ENCODE data around the gene ARHGAP42. TPM values are rescaled to one million over a fixed set of nuclear protein-coding genes. Genes with fewer than 3 reads are reported as not detected.

The ARHGAP42 gene
- total RNA-seq, 1 experiment from 2014 or later, result 7.1 TPM

DNA sequence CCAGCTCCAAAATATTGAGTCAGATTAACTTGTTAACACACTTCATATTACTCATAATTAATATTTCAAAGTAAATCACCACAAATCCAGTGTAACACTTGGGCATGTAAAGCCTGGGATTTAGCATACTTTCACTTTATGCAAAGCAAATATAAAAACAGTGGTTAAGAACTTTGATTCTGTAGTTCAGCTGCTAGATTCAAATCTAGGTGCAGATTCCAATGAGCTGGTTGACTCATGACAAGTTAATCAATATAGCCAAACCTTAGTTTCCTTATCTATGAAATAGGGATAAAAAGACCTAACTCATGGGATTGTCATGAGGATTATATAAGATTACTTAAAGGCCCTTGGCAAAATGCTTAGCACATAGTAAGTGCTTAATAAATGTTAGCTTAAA lies 45.9 kb downstream of the ARHGAP42 start:
- in situ Hi-C loops (cut with HindIII; ENCODE audit: low pct_unique_long_range_greater_than_20kb, low sequenced_read_pairs) (no loop called here), intact Hi-C loops (cut with micrococcal nuclease; ENCODE audit: unreplicated experiment) (no loop called here)
- H3K4me3 ChIP-seq (ENCODE audit: low read depth in 2 of 2, low read length in 2 of 2), result no peak overlapping the region
- H3K27ac ChIP-seq (ENCODE audit: low read length), result no peak overlapping the region
- H3K36me3 ChIP-seq (ENCODE audit: control insufficient read depth, insufficient read depth, low read length), result no peaks in the 10 kb centered on the region
- TF ChIP-seq SIN3A (IDR thresholded peaks at IDR 0.05; ENCODE audit: borderline replicate concordance, insufficient read depth, low read depth, low read length), result no peak
- TF ChIP-seq, protein P1, sequence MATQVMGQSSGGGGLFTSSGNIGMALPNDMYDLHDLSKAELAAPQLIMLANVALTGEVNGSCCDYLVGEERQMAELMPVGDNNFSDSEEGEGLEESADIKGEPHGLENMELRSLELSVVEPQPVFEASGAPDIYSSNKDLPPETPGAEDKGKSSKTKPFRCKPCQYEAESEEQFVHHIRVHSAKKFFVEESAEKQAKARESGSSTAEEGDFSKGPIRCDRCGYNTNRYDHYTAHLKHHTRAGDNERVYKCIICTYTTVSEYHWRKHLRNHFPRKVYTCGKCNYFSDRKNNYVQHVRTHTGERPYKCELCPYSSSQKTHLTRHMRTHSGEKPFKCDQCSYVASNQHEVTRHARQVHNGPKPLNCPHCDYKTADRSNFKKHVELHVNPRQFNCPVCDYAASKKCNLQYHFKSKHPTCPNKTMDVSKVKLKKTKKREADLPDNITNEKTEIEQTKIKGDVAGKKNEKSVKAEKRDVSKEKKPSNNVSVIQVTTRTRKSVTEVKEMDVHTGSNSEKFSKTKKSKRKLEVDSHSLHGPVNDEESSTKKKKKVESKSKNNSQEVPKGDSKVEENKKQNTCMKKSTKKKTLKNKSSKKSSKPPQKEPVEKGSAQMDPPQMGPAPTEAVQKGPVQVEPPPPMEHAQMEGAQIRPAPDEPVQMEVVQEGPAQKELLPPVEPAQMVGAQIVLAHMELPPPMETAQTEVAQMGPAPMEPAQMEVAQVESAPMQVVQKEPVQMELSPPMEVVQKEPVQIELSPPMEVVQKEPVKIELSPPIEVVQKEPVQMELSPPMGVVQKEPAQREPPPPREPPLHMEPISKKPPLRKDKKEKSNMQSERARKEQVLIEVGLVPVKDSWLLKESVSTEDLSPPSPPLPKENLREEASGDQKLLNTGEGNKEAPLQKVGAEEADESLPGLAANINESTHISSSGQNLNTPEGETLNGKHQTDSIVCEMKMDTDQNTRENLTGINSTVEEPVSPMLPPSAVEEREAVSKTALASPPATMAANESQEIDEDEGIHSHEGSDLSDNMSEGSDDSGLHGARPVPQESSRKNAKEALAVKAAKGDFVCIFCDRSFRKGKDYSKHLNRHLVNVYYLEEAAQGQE (IDR thresholded peaks at IDR 0.05; ENCODE audit: insufficient read depth in 1 of 2, low read depth in 2 of 2, low read length in 1 of 2), result no peak
- no peak for TF ChIP-seq POLR2AphosphoS5 (IDR thresholded peaks at IDR 0.05; ENCODE audit: low read depth, low read length)
- TF ChIP-seq, protein P2, sequence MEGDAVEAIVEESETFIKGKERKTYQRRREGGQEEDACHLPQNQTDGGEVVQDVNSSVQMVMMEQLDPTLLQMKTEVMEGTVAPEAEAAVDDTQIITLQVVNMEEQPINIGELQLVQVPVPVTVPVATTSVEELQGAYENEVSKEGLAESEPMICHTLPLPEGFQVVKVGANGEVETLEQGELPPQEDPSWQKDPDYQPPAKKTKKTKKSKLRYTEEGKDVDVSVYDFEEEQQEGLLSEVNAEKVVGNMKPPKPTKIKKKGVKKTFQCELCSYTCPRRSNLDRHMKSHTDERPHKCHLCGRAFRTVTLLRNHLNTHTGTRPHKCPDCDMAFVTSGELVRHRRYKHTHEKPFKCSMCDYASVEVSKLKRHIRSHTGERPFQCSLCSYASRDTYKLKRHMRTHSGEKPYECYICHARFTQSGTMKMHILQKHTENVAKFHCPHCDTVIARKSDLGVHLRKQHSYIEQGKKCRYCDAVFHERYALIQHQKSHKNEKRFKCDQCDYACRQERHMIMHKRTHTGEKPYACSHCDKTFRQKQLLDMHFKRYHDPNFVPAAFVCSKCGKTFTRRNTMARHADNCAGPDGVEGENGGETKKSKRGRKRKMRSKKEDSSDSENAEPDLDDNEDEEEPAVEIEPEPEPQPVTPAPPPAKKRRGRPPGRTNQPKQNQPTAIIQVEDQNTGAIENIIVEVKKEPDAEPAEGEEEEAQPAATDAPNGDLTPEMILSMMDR (IDR thresholded peaks at IDR 0.05), result no peak
- TF ChIP-seq TCF7L2 (IDR thresholded peaks at IDR 0.05; ENCODE audit: low read depth, low read length), result no peak
- BruUV-seq (replicated peaks), result no TSS peak
- ChIA-PET POLR2A (interaction anchor here (0.6 kb wide), 1 partner anchor 1859 kb away, joined by 3 read pairs; no protein-coding TSS in a partner anchor), CTCF (no interaction called here)
- H3K27me3 ChIP-seq (ENCODE audit: control insufficient read depth, insufficient read depth, low read length), result no peaks in the 10 kb centered on the region
- peaks cover 14% of the 10 kb centered on the region; the same call in 1 of the 2 replicates for H3K4me1 ChIP-seq (ENCODE audit: control insufficient read depth, insufficient read depth, low read length)
- no peaks in the 10 kb centered on the region for H3K9me3 ChIP-seq (ENCODE audit: control insufficient read depth, insufficient read depth, low read depth, low read length)
- DNase-seq (ENCODE audit: low read depth, low spot score) (no peak), ATAC-seq (no peak)

GRCh38 chr11:100734743-100735527 lies 47.8 kb downstream of the ARHGAP42 start:
- Histone ChIP-seq H3K4me3 (ENCODE audit: low read depth in 2 of 2, low read length in 2 of 2) (no peak overlapping the region), H3K9me3 (ENCODE audit: control insufficient read depth, insufficient read depth, low read depth, low read length) (no peaks in the 10 kb centered on the region), H3K4me1 (ENCODE audit: control insufficient read depth, insufficient read depth, low read length) (peaks cover 29% of the 10 kb centered on the region), H3K27me3 (ENCODE audit: control insufficient read depth, insufficient read depth, low read length) (no peaks in the 10 kb centered on the region), H3K36me3 (ENCODE audit: control insufficient read depth, insufficient read depth, low read length) (no peaks in the 10 kb centered on the region), H3K27ac (ENCODE audit: low read length) (no peak overlapping the region)
- intact Hi-C loops (cut with micrococcal nuclease; ENCODE audit: unreplicated experiment), result no loop called here
- TF ChIP-seq SIN3A (IDR thresholded peaks at IDR 0.05; ENCODE audit: borderline replicate concordance, insufficient read depth, low read depth, low read length), result no peak
- TF ChIP-seq POLR2AphosphoS5 (IDR thresholded peaks at IDR 0.05; ENCODE audit: low read depth, low read length), result no peak
- TF ChIP-seq, protein P1 (IDR thresholded peaks at IDR 0.05; ENCODE audit: insufficient read depth in 1 of 2, low read depth in 2 of 2, low read length in 1 of 2), result no peak
- no peak for TF ChIP-seq TCF7L2 (IDR thresholded peaks at IDR 0.05; ENCODE audit: low read depth, low read length)
- TF ChIP-seq, protein P2 (IDR thresholded peaks at IDR 0.05), result no peak
- CTCF ChIA-PET, result no interaction called here
- DNase-seq (ENCODE audit: low read depth, low spot score) (no peak), ATAC-seq (no peak)
- POLR2A ChIA-PET, result no interaction called here
- in situ Hi-C loops (cut with HindIII; ENCODE audit: low pct_unique_long_range_greater_than_20kb, low sequenced_read_pairs), result no loop called here
- no TSS peak for BruUV-seq (replicated peaks)

Data from Panc1 (cell line).